ENCODE measurements around the gene GNG4.

- no peak for TF ChIP-seq POLR2A (IDR thresholded peaks at IDR 0.05)
- TF ChIP-seq CTCF (IDR thresholded peaks at IDR 0.05) = no peak
Measured at GRCh38 chr1:235646463-235646862, 3.1 kb downstream of the GNG4 start.

All from tibial nerve (tissue), 3 donors.